ENCODE results near the gene OTUD5.

OTUD5 gene

GRCh38 chrX:48961585-48962091 lies 4.2 kb upstream of the OTUD5 start:
- H3K27me3 ChIP-seq (ENCODE audit: insufficient read depth, poor library complexity, severe bottlenecking): no peaks in the 10 kb centered on the region
- no peak for TF ChIP-seq CTCF (IDR thresholded peaks at IDR 0.05; ENCODE audit: insufficient read depth, low read length)
- no peak for TF ChIP-seq SPI1 (IDR thresholded peaks at IDR 0.05; ENCODE audit: borderline replicate concordance, low read depth)
- no peak for TF ChIP-seq REST (IDR thresholded peaks at IDR 0.05; ENCODE audit: insufficient replicate concordance, low read depth)
- no peak for TF ChIP-seq POLR2AphosphoS5 (IDR thresholded peaks at IDR 0.05; ENCODE audit: low read depth)
- no peak for TF ChIP-seq GABPA (IDR thresholded peaks at IDR 0.05; ENCODE audit: low read depth)
- no peak for DNase-seq (ENCODE audit: low read depth in 1 of 2, low spot score in 1 of 2)
- no peak overlapping the region for H3K27ac ChIP-seq (replicated peaks)
- H3K4me3 ChIP-seq (replicated peaks; ENCODE audit: insufficient read depth, low read length): no peak overlapping the region

GRCh38 chrX:48960291-48960690 lies 2.9 kb upstream of the OTUD5 start:
- H3K27ac ChIP-seq (replicated peaks): no peak overlapping the region
- TF ChIP-seq REST (IDR thresholded peaks at IDR 0.05; ENCODE audit: insufficient replicate concordance, low read depth) (no peak), CTCF (IDR thresholded peaks at IDR 0.05; ENCODE audit: insufficient read depth, low read length) (no peak), SPI1 (IDR thresholded peaks at IDR 0.05; ENCODE audit: borderline replicate concordance, low read depth) (no peak), POLR2AphosphoS5 (IDR thresholded peaks at IDR 0.05; ENCODE audit: low read depth) (no peak), GABPA (IDR thresholded peaks at IDR 0.05; ENCODE audit: low read depth) (no peak)
- no peak for DNase-seq (ENCODE audit: low read depth in 1 of 2, low spot score in 1 of 2)
- H3K4me3 ChIP-seq (replicated peaks; ENCODE audit: insufficient read depth, low read length): no peak overlapping the region
- H3K27me3 ChIP-seq (ENCODE audit: insufficient read depth, poor library complexity, severe bottlenecking): no peaks in the 10 kb centered on the region

- H3K4me3 ChIP-seq (replicated peaks; ENCODE audit: insufficient read depth, low read length): peak overlapping the region; percentile 56
- peak in 1 of 2 experiments; percentile 5 for DNase-seq (ENCODE audit: low read depth in 1 of 2, low spot score in 1 of 2)
- H3K27ac ChIP-seq (replicated peaks): peak overlapping the region; percentile 97
- no peaks in the 10 kb centered on the region for H3K27me3 ChIP-seq (ENCODE audit: insufficient read depth, poor library complexity, severe bottlenecking)
- no peak for TF ChIP-seq GABPA (IDR thresholded peaks at IDR 0.05; ENCODE audit: low read depth)
- TF ChIP-seq CTCF (IDR thresholded peaks at IDR 0.05; ENCODE audit: insufficient read depth, low read length): no peak
- no peak for TF ChIP-seq REST (IDR thresholded peaks at IDR 0.05; ENCODE audit: insufficient replicate concordance, low read depth)
- no peak for TF ChIP-seq SPI1 (IDR thresholded peaks at IDR 0.05; ENCODE audit: borderline replicate concordance, low read depth)
- TF ChIP-seq POLR2AphosphoS5 (IDR thresholded peaks at IDR 0.05; ENCODE audit: low read depth): no peak
Measured at GRCh38 chrX:48958635-48959094, 1.3 kb upstream of the OTUD5 start.
